Stimulated activated CD4-positive, alpha-beta T cell treated with anti-CD3 and anti-CD28 coated beads, Interleukin-4, amount 100 ng/mL, for 1 hour (primary cell): Measurements from ENCODE around the gene PDE4C.
"Not testable (repeated sequence)": the region's sequence is repeated elsewhere in the genome, so short reads cannot be mapped to it uniquely, and the experiment has no call there.

Experiments used
- DNase-seq: peaks from one replicate; pipeline ENCODE4 v3.0.0-alpha.2; 2020

PDE4C gene

GRCh38 chr19:18220632-18221275, 5.5 kb downstream of the PDE4C start:
- no peak for DNase-seq

- no peak for DNase-seq
These were observed 6.2 kb downstream of the PDE4C start for GRCh38 chr19:18219911-18220631.

- no peak for DNase-seq
These were observed 7.6 kb downstream of the PDE4C start for GRCh38 chr19:18218600-18218999.

- DNase-seq, result no peak
These were observed 8.1 kb downstream of the PDE4C start for GRCh38 chr19:18218159-18218558.

GRCh38 chr19:18216789-18217188, 9.4 kb downstream of the PDE4C start:
- no peak for DNase-seq

- DNase-seq, result no peak
These were observed 11.3 kb downstream of the PDE4C start for GRCh38 chr19:18214779-18215433.

- no peak for DNase-seq
These were observed 14.6 kb downstream of the PDE4C start for GRCh38 chr19:18211683-18212082.

GRCh38 chr19:18209912-18210311, 16.3 kb downstream of the PDE4C start:
- DNase-seq, result not testable (repeated sequence)

GRCh38 chr19:18208098-18208951, 17.9 kb downstream of the PDE4C start:
- peak; percentile 63 for DNase-seq

GRCh38 chr19:18206018-18206417, 20.2 kb downstream of the PDE4C start:
- no peak for DNase-seq

- DNase-seq, result peak; percentile 58
These were observed 20.9 kb downstream of the PDE4C start for GRCh38 chr19:18205200-18205892.

GRCh38 chr19:18204394-18205199, 21.6 kb downstream of the PDE4C start:
- DNase-seq, result peak; percentile 48

- DNase-seq, result peak; percentile 99
These were observed 22.3 kb downstream of the PDE4C start, which contains the start of gene RAB3A for GRCh38 chr19:18203863-18204393. Gene RAB3A (minus strand): TSS chr19:18204042. CDS start chr19:18202740, 1,302 bp downstream.

GRCh38 chr19:18203408-18203862, 22.8 kb downstream of the PDE4C start:
- peak; percentile 49 for DNase-seq

- DNase-seq, result no peak
These were observed 23.3 kb downstream of the PDE4C start for GRCh38 chr19:18202778-18203407.

- no peak for DNase-seq
These were observed 23.9 kb downstream of the PDE4C start for GRCh38 chr19:18202397-18202777.

GRCh38 chr19:18198374-18198773, 27.9 kb downstream of the PDE4C start:
- no peak for DNase-seq

- DNase-seq, result no peak
These were observed 28.3 kb downstream of the PDE4C start for GRCh38 chr19:18197941-18198340.

GRCh38 chr19:18197306-18197705, 28.9 kb downstream of the PDE4C start:
- no peak for DNase-seq

GRCh38 chr19:18196511-18196845, 29.8 kb downstream of the PDE4C start:
- DNase-seq, result no peak
